Right lobe of liver (tissue), 6 donors: ENCODE data around the gene CHAF1A. TPM values are rescaled to one million over a fixed set of nuclear protein-coding genes. Genes with fewer than 3 reads are reported as not detected.

Experiments
- ATAC-seq, 4 donors: fragments of 200-7000 bp; cut with Tn5 transposase; one replicate each; pipeline ENCODE4 v1.9.1; 2020; ENCODE audit warnings: mild to moderate bottlenecking in 4 of 4, moderate library complexity in 4 of 4
- DNase-seq, 3 donors: peaks; one replicate each; pipeline ENCODE4 v3.0.0-alpha.2; 2020
- H3K27ac ChIP-seq, 3 donors: fragments of 200-600 bp; one replicate each; pipeline ENCODE4 v1.8.0; 2022
- H3K27me3 ChIP-seq, 2 donors: fragments of 200-600 bp; one replicate each; pipeline ENCODE4 v1.8.0; 2022
- H3K36me3 ChIP-seq, 4 donors: fragments of 200-600 bp; sonication (generic) in 1 of 4; one replicate each; pipeline versions ENCODE4 v1.5.1 to v1.8.0; 2017 to 2022; ENCODE audit warnings: control low read depth in 1 of 4
- H3K4me1 ChIP-seq, 4 donors: fragments of 200-600 bp; sonication (generic) in 1 of 4; one replicate each; pipeline versions ENCODE4 v1.5.1 to v1.8.0; 2017 to 2022; ENCODE audit warnings: control low read depth in 1 of 4
- H3K4me3 ChIP-seq, 3 donors: fragments of 200-600 bp; one replicate each; pipeline ENCODE4 v1.8.0; 2022
- H3K9me3 ChIP-seq, 4 donors: fragments of 200-600 bp; sonication (generic) in 1 of 4; one replicate each; pipeline versions ENCODE4 v1.5.1 to v1.8.0; 2017 to 2022; ENCODE audit warnings: control low read depth in 1 of 4
- POLR2A ChIP-seq: fragments of 450-650 bp; IDR thresholded peaks from one replicate; pipeline ENCODE4 v1.6.1; 2017; ENCODE audit warnings: antibody characterized with exemption, mild to moderate bottlenecking
- WGBS: methylation state at CpG from one replicate; pipeline ENCODE4 v1.1.6; 2018; ENCODE audit warnings: low coverage, low lambda C conversion rate; ENCODE audit not compliant: insufficient coverage; ENCODE audit errors: missing lambda C conversion rate; 5-methylcytosine and 5-hydroxymethylcytosine counted together
- intact Hi-C, 2 donors: fragments of 100-400 bp; cut with DNase I; formaldehyde crosslinking; loops; one replicate each; pipeline versions ENCODE4 v1.11.2 to v1.14.1; 2022
- total RNA-seq, 6 experiments: library from RNA; depleted of rRNA in 2 of 6; stranded (reverse); fragments of >200 nt in 2 of 6; fragmentation: NEBNext Ultra II Directional in 3 of 6; extraction: Animal tissue kit (Norgen Biotek cat#: 25700) in 3 of 6; gene quantifications; one replicate each; pipeline versions ENCODE4 v1.1.0 to v1.2.4, GENCODE V29; 2016 to 2023
- TF ChIP-seq, protein P1 (sequence below), 4 donors: fragments of 200-600 bp in 3 of 4; fragments of 450-650 bp in 1 of 4; IDR thresholded peaks; one replicate each; pipeline versions ENCODE4 v1.5.1 to v1.8.0; 2016 to 2022; ENCODE audit warnings: antibody characterized with exemption in 4 of 4, mild to moderate bottlenecking in 2 of 4
- donor health status: DM: no; HTN: yes; CAD: no.
- donor health status: DM: no; HTN: no; CAD: no.
- donor health status: DM: no; HTN: no; CAD: no.
- donor health status: DM: no; HTN: yes; CAD: no.
- donor health status: DM: no; HTN: yes; CAD: no.

CHAF1A gene
- total RNA-seq, 6 experiments from 2014 or later: 3.1 to 9.2 (median 3.5) TPM

DNA sequence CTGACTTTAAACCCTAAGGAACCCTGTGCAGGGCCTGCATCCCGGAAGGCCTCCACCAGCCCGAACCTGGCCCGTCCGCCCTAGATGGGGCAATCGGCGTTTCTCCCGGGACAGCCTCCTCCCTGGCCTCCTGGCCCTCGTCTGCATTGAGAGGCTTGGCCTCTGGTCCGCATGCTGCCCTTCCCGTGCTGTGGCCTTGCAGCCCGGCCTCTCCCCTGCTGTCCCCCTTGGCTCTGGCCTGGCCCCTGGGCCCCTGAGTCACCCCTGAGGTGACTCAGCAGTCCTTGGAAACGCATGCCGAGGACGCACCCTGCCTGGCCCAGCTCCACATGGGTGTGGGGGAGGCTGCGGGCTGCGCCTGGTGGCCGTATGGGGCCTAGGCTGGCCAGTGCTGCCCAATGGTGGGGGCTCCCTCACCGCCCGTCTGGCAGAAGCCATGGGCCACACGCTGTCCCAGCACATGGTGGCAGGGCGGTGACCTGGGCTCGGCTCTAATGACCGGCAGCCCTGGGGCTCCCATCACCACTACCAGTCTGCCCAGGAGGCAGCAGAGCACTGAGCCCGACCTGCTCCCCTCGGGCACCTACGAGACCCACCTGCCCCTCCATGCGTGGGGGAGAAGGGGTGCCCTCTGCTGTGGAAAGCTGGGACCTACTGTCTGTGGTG is 27.8 kb upstream of the CHAF1A start:
- peak; percentile 8 to 51 (median 32) for ATAC-seq
- no CpG with 5 or more reads among the region's 27 CpGs for WGBS
- H3K9me3 ChIP-seq: no peaks in the 10 kb centered on the region
- H3K4me1 ChIP-seq: peaks cover 2 to 41% (median 16%) of the 10 kb centered on the region in 4 donors
- TF ChIP-seq, protein P1, sequence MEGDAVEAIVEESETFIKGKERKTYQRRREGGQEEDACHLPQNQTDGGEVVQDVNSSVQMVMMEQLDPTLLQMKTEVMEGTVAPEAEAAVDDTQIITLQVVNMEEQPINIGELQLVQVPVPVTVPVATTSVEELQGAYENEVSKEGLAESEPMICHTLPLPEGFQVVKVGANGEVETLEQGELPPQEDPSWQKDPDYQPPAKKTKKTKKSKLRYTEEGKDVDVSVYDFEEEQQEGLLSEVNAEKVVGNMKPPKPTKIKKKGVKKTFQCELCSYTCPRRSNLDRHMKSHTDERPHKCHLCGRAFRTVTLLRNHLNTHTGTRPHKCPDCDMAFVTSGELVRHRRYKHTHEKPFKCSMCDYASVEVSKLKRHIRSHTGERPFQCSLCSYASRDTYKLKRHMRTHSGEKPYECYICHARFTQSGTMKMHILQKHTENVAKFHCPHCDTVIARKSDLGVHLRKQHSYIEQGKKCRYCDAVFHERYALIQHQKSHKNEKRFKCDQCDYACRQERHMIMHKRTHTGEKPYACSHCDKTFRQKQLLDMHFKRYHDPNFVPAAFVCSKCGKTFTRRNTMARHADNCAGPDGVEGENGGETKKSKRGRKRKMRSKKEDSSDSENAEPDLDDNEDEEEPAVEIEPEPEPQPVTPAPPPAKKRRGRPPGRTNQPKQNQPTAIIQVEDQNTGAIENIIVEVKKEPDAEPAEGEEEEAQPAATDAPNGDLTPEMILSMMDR (IDR thresholded peaks at IDR 0.05): no peak
- no peak for TF ChIP-seq POLR2A
- peaks cover 0 to 6% (median 0%) of the 10 kb centered on the region in 4 donors for H3K36me3 ChIP-seq
- H3K27ac ChIP-seq: peak overlapping the region; percentile 52 to 79 (median 60)
- peak in 2 of 3 donors; percentile 60 to 75 for DNase-seq
- H3K4me3 ChIP-seq: no peak overlapping the region
- H3K27me3 ChIP-seq: no peaks in the 10 kb centered on the region
- intact Hi-C loops: no loop called here

DNA sequence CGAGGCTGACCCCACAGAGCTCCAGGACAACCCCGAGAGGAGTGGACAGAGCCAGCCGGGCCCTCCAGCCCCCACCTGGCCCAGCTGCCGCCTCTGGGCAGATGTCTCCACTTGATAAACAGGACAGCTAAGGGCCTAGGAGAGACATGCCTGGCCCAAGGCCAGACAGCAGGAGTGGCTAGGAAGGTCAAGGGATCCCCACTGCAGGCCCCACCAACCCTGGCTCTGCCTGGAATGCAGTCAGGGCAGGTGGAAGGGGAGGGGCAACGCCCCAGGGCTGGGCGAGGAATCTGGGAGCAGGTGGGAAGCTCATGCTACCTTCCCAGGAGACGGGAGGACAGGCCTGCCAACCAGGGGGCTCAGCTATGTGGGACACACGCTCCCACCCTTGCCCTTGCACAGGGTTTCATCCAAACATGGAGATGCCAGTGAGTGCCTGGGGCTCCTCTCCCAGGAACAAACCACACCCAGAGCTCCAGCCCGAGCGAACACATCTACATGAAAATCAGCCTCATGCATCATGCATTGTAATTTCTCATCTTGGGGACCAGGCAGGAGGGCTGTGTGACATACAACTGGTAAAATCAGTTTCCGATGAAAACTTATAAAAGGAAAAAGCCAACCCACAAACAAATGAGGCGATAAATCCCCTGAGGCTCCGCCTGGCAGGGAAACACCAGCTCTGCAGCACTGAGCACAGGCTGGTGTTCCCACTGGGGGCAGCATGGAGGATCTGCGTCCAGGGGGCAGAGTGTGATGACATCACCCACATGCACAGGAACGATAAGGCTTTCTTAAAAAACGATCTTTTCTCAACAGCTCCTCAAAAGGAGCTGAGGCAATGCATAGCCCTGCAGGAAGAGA is 27.0 kb upstream of the CHAF1A start:
- Histone ChIP-seq H3K4me3 (no peak overlapping the region), H3K36me3 (peaks cover 0 to 6% (median 0%) of the 10 kb centered on the region in 4 donors), H3K27ac (peak overlapping the region; percentile 13 to 79 (median 60)), H3K4me1 (peaks cover 4 to 44% (median 18%) of the 10 kb centered on the region in 4 donors), H3K9me3 (no peaks in the 10 kb centered on the region), H3K27me3 (no peaks in the 10 kb centered on the region)
- intact Hi-C loops: no loop called here
- WGBS: 58% methylated on average over 10 of the region's 16 CpGs
- no peak for TF ChIP-seq POLR2A
- TF ChIP-seq, protein P1 (IDR thresholded peaks at IDR 0.05): no peak
- DNase-seq: peak in 1 of 3 donors; percentile 48
- ATAC-seq: no peak

DNA sequence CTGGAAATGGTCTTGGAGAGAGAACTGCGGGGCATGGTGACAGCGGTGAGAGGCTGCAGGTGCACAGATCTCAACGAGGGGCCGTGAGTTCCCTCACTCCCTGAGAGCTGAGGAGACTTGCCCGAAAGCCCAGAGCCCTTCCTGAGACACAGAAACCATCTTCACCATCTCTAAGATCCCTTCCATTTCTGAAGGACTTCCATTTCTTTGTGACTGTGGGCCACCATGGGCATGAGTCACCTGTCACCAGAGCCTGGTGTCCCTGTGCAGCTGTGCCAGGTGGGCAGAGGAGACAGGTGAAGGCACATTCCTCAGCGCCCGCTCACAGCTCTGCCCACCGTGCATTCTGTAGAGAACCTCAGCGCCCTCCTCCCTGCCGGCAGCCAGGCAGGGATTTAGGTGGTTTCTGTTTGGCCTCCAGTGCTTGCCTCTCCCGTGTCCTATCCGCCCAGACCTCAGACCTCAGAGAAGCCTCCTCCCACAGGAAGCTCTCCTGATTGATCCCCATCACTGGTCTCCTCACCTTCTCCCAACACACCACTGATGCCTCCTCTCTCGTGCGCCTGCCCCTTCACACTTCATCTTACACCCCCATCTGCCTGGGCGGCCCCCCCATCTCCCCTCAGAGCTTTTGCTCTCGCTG is 26.3 kb upstream of the CHAF1A start:
- intact Hi-C loops: no loop called here
- Histone ChIP-seq H3K36me3 (peaks cover 0 to 5% (median 0%) of the 10 kb centered on the region in 4 donors), H3K4me3 (no peak overlapping the region), H3K27ac (peak overlapping the region in 1 of 3 donors; percentile 43), H3K4me1 (peaks cover 4 to 47% (median 18%) of the 10 kb centered on the region in 4 donors), H3K9me3 (no peaks in the 10 kb centered on the region), H3K27me3 (no peaks in the 10 kb centered on the region)
- DNase-seq (no peak), ATAC-seq (no peak)
- no peak for TF ChIP-seq POLR2A
- TF ChIP-seq, protein P1 (IDR thresholded peaks at IDR 0.05): no peak
- 71% methylated on average over 10 of the region's 16 CpGs for WGBS

DNA sequence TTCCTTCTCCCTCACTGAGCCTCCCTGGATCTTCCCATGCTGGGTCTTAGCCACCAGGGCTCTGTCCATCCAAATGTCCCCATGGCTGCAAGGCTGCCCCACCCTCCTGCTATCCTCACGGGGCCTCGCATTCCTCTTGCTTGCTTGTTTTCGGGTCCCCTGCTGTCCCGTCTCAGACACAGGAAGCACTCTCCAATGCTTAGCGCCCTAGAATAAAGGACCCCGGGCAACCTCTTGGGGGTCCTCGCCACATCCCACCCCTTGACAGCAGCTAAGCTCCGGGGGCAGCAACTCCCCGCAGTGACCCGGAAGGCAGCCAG is 25.8 kb upstream of the CHAF1A start:
- Histone ChIP-seq H3K4me1 (peaks cover 4 to 47% (median 18%) of the 10 kb centered on the region in 4 donors), H3K9me3 (no peaks in the 10 kb centered on the region), H3K36me3 (peaks cover 0 to under 1% (median 0%) of the 10 kb centered on the region in 4 donors), H3K27me3 (no peaks in the 10 kb centered on the region), H3K27ac (peak overlapping the region in 1 of 3 donors; percentile 43), H3K4me3 (no peak overlapping the region)
- intact Hi-C loops: no loop called here
- DNase-seq (no peak), ATAC-seq (no peak)
- 66% methylated on average over 5 of the region's 10 CpGs for WGBS
- TF ChIP-seq, protein P1 (IDR thresholded peaks at IDR 0.05): no peak
- TF ChIP-seq POLR2A: no peak
